Measurements from ENCODE around the gene CARD8. TPM values are rescaled to one million over a fixed set of nuclear protein-coding genes. Genes with fewer than 3 reads are reported as not detected.

CARD8 gene
- total RNA-seq, 1 experiment from 2014 or later, result 23.0 TPM

- Mint-ChIP-seq H3K36me3 (no peaks in the 10 kb centered on the region), H3K27me3 (ENCODE audit: low read depth) (no peaks in the 10 kb centered on the region), H3K4me3 (no peak overlapping the region), H3K9me3 (no peaks in the 10 kb centered on the region), H3K27ac (no peak overlapping the region), H3K4me1 (peaks cover 6% of the 10 kb centered on the region)
- ChIA-PET CTCF (interaction anchor here (1.5 to 1.6 kb wide), 2 partner anchors 20 to 47 kb away, joined by 6 read pairs; no protein-coding TSS in a partner anchor), POLR2A (no interaction called here)
- DNase-seq (ENCODE audit: low spot score), result no peak
- TF ChIP-seq ZBTB43 (CRISPR knock-in tag; IDR thresholded peaks at IDR 0.05), result no peak
- TF ChIP-seq CTCF (IDR thresholded peaks at IDR 0.05), result no peak
- TF ChIP-seq SMAD4 (CRISPR knock-in tag; IDR thresholded peaks at IDR 0.05), result no peak
- TF ChIP-seq E2F1 (CRISPR knock-in tag; IDR thresholded peaks at IDR 0.05), result no peak
- TF ChIP-seq NR2C2 (CRISPR knock-in tag; IDR thresholded peaks at IDR 0.05), result no peak
- TF ChIP-seq MYBL2 (CRISPR knock-in tag; IDR thresholded peaks at IDR 0.05), result no peak
- no peak for TF ChIP-seq FOXK1 (CRISPR knock-in tag; IDR thresholded peaks at IDR 0.05)
- TF ChIP-seq PREB (CRISPR knock-in tag; IDR thresholded peaks at IDR 0.05; ENCODE audit: borderline replicate concordance), result no peak
- no peak for TF ChIP-seq ESRRA (CRISPR knock-in tag; IDR thresholded peaks at IDR 0.05; ENCODE audit: borderline replicate concordance)
- no peak for ATAC-seq
Observed at GRCh38 chr19:48213959-48214358, 41.8 kb downstream of the CARD8 start.

GRCh38 chr19:48210005-48210404 is 45.7 kb downstream of the CARD8 start:
- TF ChIP-seq EMX1 (CRISPR knock-in tag; IDR thresholded peaks at IDR 0.05), result no peak
- CTCF ChIA-PET, result interaction anchor here (2.3 kb wide), 1 partner anchor 20 kb away, joined by 7 read pairs; no protein-coding TSS in a partner anchor
- no peak for ATAC-seq
- H3K27ac Mint-ChIP-seq, result no peak overlapping the region
- H3K4me1 Mint-ChIP-seq, result no peaks in the 10 kb centered on the region
- POLR2A ChIA-PET, result interaction anchor here (0.7 kb wide), 1 partner anchor 12 kb away, joined by 3 read pairs; no protein-coding TSS in a partner anchor
- no peaks in the 10 kb centered on the region for H3K9me3 Mint-ChIP-seq
- H3K36me3 Mint-ChIP-seq, result no peaks in the 10 kb centered on the region
- no peak overlapping the region for H3K4me3 Mint-ChIP-seq
- H3K27me3 Mint-ChIP-seq (ENCODE audit: low read depth), result no peaks in the 10 kb centered on the region; the same call in 1 of the 2 replicates
- no peak for DNase-seq (ENCODE audit: low spot score)

GRCh38 chr19:48206397-48207093 is 49.2 kb downstream of the CARD8 start:
- CTCF ChIA-PET, result interaction anchor here (1.3 to 4.0 kb wide), 2 partner anchors 10 to 54 kb away, joined by 5 to 20 read pairs; no protein-coding TSS in a partner anchor
- H3K9me3 Mint-ChIP-seq, result no peaks in the 10 kb centered on the region
- no peaks in the 10 kb centered on the region for H3K36me3 Mint-ChIP-seq

More at GRCh38 chr19:48206397-48207093, 49.2 kb downstream of the CARD8 start:
- TF ChIP-seq NFE2L1 (CRISPR knock-in tag; IDR thresholded peaks at IDR 0.05) (no peak), GABPB1 (CRISPR knock-in tag; IDR thresholded peaks at IDR 0.05) (no peak), PRRX2 (CRISPR knock-in tag; IDR thresholded peaks at IDR 0.05) (no peak), JUN (CRISPR knock-in tag; IDR thresholded peaks at IDR 0.05) (no peak)
- no peak for DNase-seq (ENCODE audit: low spot score)
- POLR2A ChIA-PET, result no interaction called here
- no peaks in the 10 kb centered on the region for H3K4me1 Mint-ChIP-seq
- ATAC-seq, result no peak
- no peaks in the 10 kb centered on the region; the same call in 1 of the 2 replicates for H3K27me3 Mint-ChIP-seq (ENCODE audit: low read depth)
- no peak overlapping the region for H3K27ac Mint-ChIP-seq
- no peak overlapping the region for H3K4me3 Mint-ChIP-seq
